Body of pancreas (tissue), 4 donors: Measurements from ENCODE around the gene NRL. TPM values are rescaled to one million over a fixed set of nuclear protein-coding genes. Genes with fewer than 3 reads are reported as not detected.

Experiments
- ATAC-seq: fragments of 150-250 bp; one replicate; pipeline ENCODE4 v1.9.1; 2016
- DNase-seq, 4 donors: peaks; one replicate each; pipeline ENCODE4 v3.0.0-alpha.2; 2019
- H3K27ac ChIP-seq, 4 donors: fragments of 200-600 bp; sonication (generic); 1 replicate in 3 of 4; 2 replicates in 1 of 4; pipeline versions ENCODE4 v1.5.1 to v1.6.1; 2016 to 2019; ENCODE audit warnings: mild to moderate bottlenecking in 1 of 4, mixed read lengths in 1 of 4, moderate library complexity in 1 of 4
- H3K27me3 ChIP-seq, 2 donors: fragments of 200-600 bp; sonication (generic); one replicate each; pipeline ENCODE4 v1.6.0; 2016; ENCODE audit warnings: mild to moderate bottlenecking in 1 of 2
- H3K36me3 ChIP-seq, 2 donors: fragments of 200-600 bp; sonication (generic); replicated peaks in 1 of 2; 2 replicates each; pipeline ENCODE4 v1.5.1; 2016; ENCODE audit warnings: low read depth in 2 of 2; ENCODE audit not compliant: insufficient read depth in 1 of 2
- H3K4me1 ChIP-seq: fragments of 200-600 bp; sonication (generic); one replicate; pipeline ENCODE4 v1.6.0; 2016
- H3K4me3 ChIP-seq, 2 donors: fragments of 200-600 bp; sonication (generic); 1 replicate in 1 of 2; 2 replicates in 1 of 2; pipeline ENCODE4 v1.5.1; 2016 to 2019
- H3K9me3 ChIP-seq, 3 donors: fragments of 200-600 bp; sonication (generic); 1 replicate in 2 of 3; 2 replicates in 1 of 3; pipeline ENCODE4 v1.5.1; 2016
- CTCF ChIP-seq, 7 experiments: fragments of 450-650 bp in 4 of 7; fragments of 200-600 bp in 3 of 7; sonication (generic) in 3 of 7; IDR thresholded peaks; one replicate each; pipeline ENCODE4 v1.5.1; 2016 to 2019; ENCODE audit warnings: antibody characterized with exemption in 7 of 7
- POLR2A ChIP-seq, 3 donors: fragments of 450-650 bp; IDR thresholded peaks; one replicate each; pipeline ENCODE4 v1.6.1; 2016; ENCODE audit warnings: antibody characterized with exemption in 3 of 3, mild to moderate bottlenecking in 2 of 3
- WGBS, 2 donors: methylation state at CpG; one replicate each; pipeline ENCODE4 v1.1.5; 2017; 5-methylcytosine and 5-hydroxymethylcytosine counted together
- intact Hi-C: fragments of 100-400 bp; cut with DNase I; formaldehyde crosslinking; loops from one replicate; pipeline ENCODE4 v1.15.1; 2023
- total RNA-seq, 2 donors: library from RNA; depleted of rRNA; stranded (reverse); fragments of >200 nt; gene quantifications; one replicate each; pipeline ENCODE4 v1.1.0, GENCODE V29; 2016

NRL gene
- total RNA-seq, 2 donors from 2014 or later = 2.1 to 2.6 TPM

- peaks cover 5% of the 10 kb centered on the region for H3K4me1 ChIP-seq
- WGBS, 2 donors = 89 to 95% methylated on average over 9 to 10 of the region's 10 CpGs
- no peak overlapping the region for H3K4me3 ChIP-seq
- H3K36me3 ChIP-seq = peaks cover 6 to 36% of the 10 kb centered on the region in 2 donors
- no peak for ATAC-seq
- intact Hi-C loops = no loop called here
- H3K9me3 ChIP-seq = no peaks in the 10 kb centered on the region
- TF ChIP-seq POLR2A (IDR thresholded peaks at IDR 0.05) (no peak), CTCF (IDR thresholded peaks at IDR 0.05) (no peak)
- H3K27me3 ChIP-seq = no peaks in the 10 kb centered on the region
- no peak for DNase-seq
- H3K27ac ChIP-seq = no peak overlapping the region
These were observed 40.4 kb upstream of the NRL start for GRCh38 chr14:24155100-24155499.

DNA sequence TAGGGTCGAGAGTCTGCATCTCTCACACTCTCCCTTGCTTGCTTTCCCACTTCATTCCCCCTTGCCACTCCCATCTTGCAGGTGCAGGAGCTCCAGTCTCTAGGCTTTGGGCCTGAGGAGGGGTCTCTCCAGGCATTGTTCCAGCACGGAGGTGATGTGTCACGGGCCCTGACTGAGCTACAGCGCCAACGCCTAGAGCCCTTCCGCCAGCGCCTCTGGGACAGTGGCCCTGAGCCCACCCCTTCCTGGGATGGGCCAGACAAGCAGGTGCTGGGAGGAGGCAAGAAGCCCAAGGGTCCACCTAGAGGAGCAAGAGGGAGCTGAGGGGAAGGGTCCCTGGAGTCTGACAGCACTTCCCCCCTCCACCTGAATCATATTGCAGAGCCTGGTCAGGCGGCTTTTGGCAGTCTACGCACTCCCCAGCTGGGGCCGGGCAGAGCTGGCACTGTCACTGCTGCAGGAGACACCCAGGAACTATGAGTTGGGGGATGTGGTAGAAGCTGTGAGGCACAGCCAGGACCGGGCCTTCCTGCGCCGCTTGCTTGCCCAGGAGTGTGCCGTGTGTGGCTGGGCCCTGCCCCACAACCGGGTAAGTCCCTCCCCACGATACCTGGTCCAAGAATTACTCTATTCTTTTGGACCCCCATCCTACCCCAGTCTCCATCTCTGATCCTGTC, 36.8 kb upstream of the NRL start:
- H3K36me3 ChIP-seq = peaks cover 0 to 29% of the 10 kb centered on the region in 2 donors
- whole genome bisulfite sequencing, 2 donors = 94 to 95% methylated on average over 6 to 16 of the region's 16 CpGs
- H3K4me1 ChIP-seq = peaks cover 18% of the 10 kb centered on the region
- intact Hi-C loops = no loop called here
- no peak overlapping the region for H3K27ac ChIP-seq
- TF ChIP-seq POLR2A (IDR thresholded peaks at IDR 0.05) (no peak), CTCF (IDR thresholded peaks at IDR 0.05) (no peak)
- no peak for DNase-seq
- H3K4me3 ChIP-seq = no peak overlapping the region
- H3K9me3 ChIP-seq = no peaks in the 10 kb centered on the region
- H3K27me3 ChIP-seq = no peaks in the 10 kb centered on the region
- no peak for ATAC-seq

DNA sequence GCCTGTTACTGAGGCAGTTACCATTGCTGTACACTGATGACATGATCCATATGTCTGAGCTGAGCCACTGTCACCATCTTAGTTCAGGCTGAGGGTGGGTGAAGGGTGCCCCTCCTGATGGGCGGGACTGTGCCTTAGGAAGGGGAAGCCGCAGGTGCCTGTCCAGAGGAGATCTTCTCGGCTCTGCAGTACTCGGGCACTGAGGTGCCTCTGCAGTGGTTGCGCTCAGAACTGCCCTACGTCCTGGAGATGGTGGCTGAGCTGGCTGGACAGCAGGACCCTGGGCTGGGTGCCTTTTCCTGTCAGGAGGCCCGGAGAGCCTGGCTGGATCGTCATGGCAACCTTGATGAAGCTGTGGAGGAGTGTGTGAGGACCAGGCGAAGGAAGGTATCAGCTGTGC, 36.2 kb upstream of the NRL start:
- Histone ChIP-seq H3K36me3 (peaks cover 0 to 24% of the 10 kb centered on the region in 2 donors), H3K27me3 (no peaks in the 10 kb centered on the region), H3K4me1 (peaks cover 21% of the 10 kb centered on the region), H3K9me3 (no peaks in the 10 kb centered on the region), H3K4me3 (no peak overlapping the region), H3K27ac (no peak overlapping the region)
- ATAC-seq = no peak
- intact Hi-C loops = no loop called here
- TF ChIP-seq CTCF (IDR thresholded peaks at IDR 0.05) (no peak), POLR2A (IDR thresholded peaks at IDR 0.05) (no peak)
- 74 to 80% methylated on average over 6 to 7 of the region's 9 CpGs for WGBS, 2 donors
- DNase-seq = no peak

- Histone ChIP-seq H3K36me3 (peaks cover 0 to 22% of the 10 kb centered on the region in 2 donors), H3K4me1 (peaks cover 25% of the 10 kb centered on the region), H3K27me3 (no peaks in the 10 kb centered on the region), H3K27ac (no peak overlapping the region), H3K9me3 (no peaks in the 10 kb centered on the region), H3K4me3 (no peak overlapping the region)
- DNase-seq = no peak
- TF ChIP-seq POLR2A (IDR thresholded peaks at IDR 0.05) (no peak), CTCF (IDR thresholded peaks at IDR 0.05) (no peak)
- intact Hi-C loops = no loop called here
- ATAC-seq = no peak
- 83 to 91% methylated on average over 8 to 9 of the region's 9 CpGs for WGBS, 2 donors
These were observed 35.8 kb upstream of the NRL start for GRCh38 chr14:24150567-24150966.

- no peaks in the 10 kb centered on the region for H3K9me3 ChIP-seq
- WGBS, 2 donors = 81 to 87% methylated on average over 8 to 9 of the region's 9 CpGs
- H3K27ac ChIP-seq = no peak overlapping the region
- H3K36me3 ChIP-seq = peaks cover 0 to 18% of the 10 kb centered on the region in 2 donors
- H3K27me3 ChIP-seq = no peaks in the 10 kb centered on the region
- DNase-seq = no peak
- TF ChIP-seq CTCF (IDR thresholded peaks at IDR 0.05) (no peak), POLR2A (IDR thresholded peaks at IDR 0.05) (no peak)
- no peak for ATAC-seq
- intact Hi-C loops = no loop called here
- no peak overlapping the region for H3K4me3 ChIP-seq
- peaks cover 30% of the 10 kb centered on the region for H3K4me1 ChIP-seq
These were observed 35.3 kb upstream of the NRL start for GRCh38 chr14:24150061-24150460.
